K562 (cell line): ENCODE results near the gene GRXCR2. TPM values are rescaled to one million over a fixed set of nuclear protein-coding genes. Genes with fewer than 3 reads are reported as not detected.

ENCODE experiments used
- GTF2A2 ChIP-seq: IDR thresholded peaks from 2 replicates; pipeline ENCODE4 v1.6.1; 2016; ENCODE audit warnings: mild to moderate bottlenecking, missing genetic modification characterization, missing compliant biosample characterization
- HCFC1 ChIP-seq: IDR thresholded peaks from 2 replicates; pipeline ENCODE4 v1.6.1; 2012; ENCODE audit warnings: low read depth, low read length, improper control_type of control experiment
- KAT7 ChIP-seq: sonication (generic); formaldehyde crosslinking; IDR thresholded peaks from 2 replicates; pipeline ENCODE4 v1.8.0; 2022; ENCODE audit warnings: missing genetic modification reagents, mild to moderate bottlenecking, borderline replicate concordance
- MYNN ChIP-seq, 2 experiments: sonication (generic); formaldehyde crosslinking in 1 of 2; IDR thresholded peaks; 2 replicates each; pipeline versions ENCODE4 v1.5.0 to v1.6.1; 2016 to 2020; ENCODE audit warnings: antibody characterized with exemption in 1 of 2, missing genetic modification reagents in 1 of 2
- NR4A1 ChIP-seq, 2 experiments: fragments of 250-450 bp in 1 of 2; fragments of 450-650 bp in 1 of 2; sonication (Bioruptor Pico) in 1 of 2; IDR thresholded peaks; 2 replicates each; pipeline versions ENCODE4 v1.4.0 to v1.6.1; 2016 to 2020; ENCODE audit warnings: mild to moderate bottlenecking in 2 of 2, missing compliant biosample characterization in 1 of 2, missing genetic modification characterization in 1 of 2, moderate library complexity in 1 of 2
- TRIM24 ChIP-seq, 2 experiments: fragments of 450-650 bp; IDR thresholded peaks; 2 replicates each; pipeline ENCODE4 v1.6.1; 2016
- ZNF140 ChIP-seq: fragments of 250-450 bp; sonication (Bioruptor Pico); IDR thresholded peaks from 2 replicates; pipeline ENCODE4 v1.8.0; 2021; ENCODE audit warnings: moderate library complexity, mild to moderate bottlenecking, inconsistent platforms
- ZNF551 ChIP-seq: fragments of 250-450 bp; sonication (Bioruptor Pico); IDR thresholded peaks from 2 replicates; pipeline ENCODE4 v1.5.0; 2021; ENCODE audit warnings: mild to moderate bottlenecking, moderate library complexity
- polyA plus RNA-seq, 8 experiments: library from polyadenylated mRNA; depleted of rRNA in 4 of 8; stranded (reverse) in 5 of 8; unstranded in 3 of 8; fragments of >200 nt; fragmentation: Nextera tagmentation in 2 of 8; fragmentation: Illumina TruSeq in 1 of 8; extraction: Ambion mirVana in 2 of 8; extraction: Trizol in 1 of 8; gene quantifications; 2 replicates each; pipeline versions ENCODE4 v1.2.1 to v1.2.3, GENCODE V29; 2011 to 2014; ENCODE audit warnings: inconsistent platforms in 1 of 8, missing spikeins in 1 of 8
- total RNA-seq, 7 experiments: library from RNA; depleted of rRNA in 6 of 7; stranded (reverse); fragments of >200 nt in 6 of 7; fragmentation: Illumina TruSeq in 2 of 7; extraction: Trizol in 2 of 7; gene quantifications; 2 replicates each; pipeline versions ENCODE4 v1.2.1 to v1.2.3, GENCODE V29; 2011 to 2021; ENCODE audit warnings: low replicate concordance in 1 of 7
- TF ChIP-seq, protein P1 (sequence below), 2 experiments: fragments of 450-650 bp in 1 of 2; sonication (generic) in 1 of 2; formaldehyde crosslinking in 1 of 2; IDR thresholded peaks; 2 replicates each; pipeline versions ENCODE4 v1.7.1 to v1.9.0; 2016 to 2022; ENCODE audit warnings: inconsistent platforms in 1 of 2, mild to moderate bottlenecking in 1 of 2, missing genetic modification reagents in 1 of 2
- TF ChIP-seq, protein P2 (sequence below): fragments of 200-800 bp; sonication (Bioruptor generic); IDR thresholded peaks from 2 replicates; pipeline ENCODE4 v1.6.1; 2017; ENCODE audit warnings: missing genetic modification characterization, missing compliant biosample characterization
- TF ChIP-seq, protein P3 (sequence below): fragments of 450-650 bp; IDR thresholded peaks from 2 replicates; pipeline ENCODE4 v1.6.1; 2018; ENCODE audit not compliant: partially characterized antibody

GRXCR2 gene
- total and polyA plus RNA-seq, 9 of the 15 experiments (the other 6 are each of a cell fraction or from before 2014, with no cell fraction given): not detected

DNA sequence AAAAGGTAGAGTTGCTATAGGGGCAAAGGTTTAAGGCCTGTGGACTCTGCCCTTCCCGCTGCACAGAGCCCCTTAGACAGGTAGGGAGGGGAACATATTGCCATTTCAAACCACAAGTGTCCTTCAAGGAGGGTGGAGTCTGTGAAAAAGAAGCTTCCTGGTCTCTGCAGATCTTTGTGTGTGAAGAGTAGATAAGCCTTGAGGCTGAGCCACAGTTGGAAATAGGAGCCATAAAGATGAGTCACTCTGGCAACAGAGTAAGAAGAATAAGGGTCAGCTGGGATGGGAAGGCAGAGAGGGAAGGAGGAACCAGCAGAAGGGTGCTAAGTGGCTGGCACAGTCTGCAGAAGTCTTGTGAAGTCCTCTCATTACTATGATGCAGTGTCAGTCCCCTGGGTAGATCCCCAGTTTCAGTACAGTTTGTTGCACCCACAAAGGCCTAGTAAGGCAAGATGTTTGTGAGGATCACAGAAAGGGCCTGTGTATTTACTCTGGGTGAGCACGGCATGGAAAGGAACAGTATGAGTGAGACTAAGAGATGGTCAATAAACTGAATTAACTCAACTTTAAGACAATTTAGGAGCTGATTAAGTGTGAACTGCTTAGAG, 18.1 kb downstream of the GRXCR2 start (continued):
- TF ChIP-seq, protein P1, sequence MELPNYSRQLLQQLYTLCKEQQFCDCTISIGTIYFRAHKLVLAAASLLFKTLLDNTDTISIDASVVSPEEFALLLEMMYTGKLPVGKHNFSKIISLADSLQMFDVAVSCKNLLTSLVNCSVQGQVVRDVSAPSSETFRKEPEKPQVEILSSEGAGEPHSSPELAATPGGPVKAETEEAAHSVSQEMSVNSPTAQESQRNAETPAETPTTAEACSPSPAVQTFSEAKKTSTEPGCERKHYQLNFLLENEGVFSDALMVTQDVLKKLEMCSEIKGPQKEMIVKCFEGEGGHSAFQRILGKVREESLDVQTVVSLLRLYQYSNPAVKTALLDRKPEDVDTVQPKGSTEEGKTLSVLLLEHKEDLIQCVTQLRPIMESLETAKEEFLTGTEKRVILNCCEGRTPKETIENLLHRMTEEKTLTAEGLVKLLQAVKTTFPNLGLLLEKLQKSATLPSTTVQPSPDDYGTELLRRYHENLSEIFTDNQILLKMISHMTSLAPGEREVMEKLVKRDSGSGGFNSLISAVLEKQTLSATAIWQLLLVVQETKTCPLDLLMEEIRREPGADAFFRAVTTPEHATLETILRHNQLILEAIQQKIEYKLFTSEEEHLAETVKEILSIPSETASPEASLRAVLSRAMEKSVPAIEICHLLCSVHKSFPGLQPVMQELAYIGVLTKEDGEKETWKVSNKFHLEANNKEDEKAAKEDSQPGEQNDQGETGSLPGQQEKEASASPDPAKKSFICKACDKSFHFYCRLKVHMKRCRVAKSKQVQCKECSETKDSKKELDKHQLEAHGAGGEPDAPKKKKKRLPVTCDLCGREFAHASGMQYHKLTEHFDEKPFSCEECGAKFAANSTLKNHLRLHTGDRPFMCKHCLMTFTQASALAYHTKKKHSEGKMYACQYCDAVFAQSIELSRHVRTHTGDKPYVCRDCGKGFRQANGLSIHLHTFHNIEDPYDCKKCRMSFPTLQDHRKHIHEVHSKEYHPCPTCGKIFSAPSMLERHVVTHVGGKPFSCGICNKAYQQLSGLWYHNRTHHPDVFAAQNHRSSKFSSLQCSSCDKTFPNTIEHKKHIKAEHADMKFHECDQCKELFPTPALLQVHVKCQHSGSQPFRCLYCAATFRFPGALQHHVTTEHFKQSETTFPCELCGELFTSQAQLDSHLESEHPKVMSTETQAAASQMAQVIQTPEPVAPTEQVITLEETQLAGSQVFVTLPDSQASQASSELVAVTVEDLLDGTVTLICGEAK (IDR thresholded peaks at IDR 0.05): peak; percentile 41; the same call in 1 of the 2 replicates
- TF ChIP-seq, protein P1 (CRISPR knock-in tag; IDR thresholded peaks at IDR 0.05): no peak; the same call in 1 of the 2 replicates
- TF ChIP-seq TRIM24 (IDR thresholded peaks at IDR 0.05) (peak; percentile 92 to 94), KAT7 (peak; percentile 83; the same call in 1 of the 2 replicates), HCFC1 (peak; percentile 41; the same call in 1 of the 2 replicates), MYNN (IDR thresholded peaks at IDR 0.05) (peak; percentile 98), MYNN (CRISPR knock-in tag; IDR thresholded peaks at IDR 0.05) (no peak), GTF2A2 (tag) (no peak), ZNF551 (CRISPR knock-in tag) (no peak), NR4A1 (CRISPR knock-in tag; IDR thresholded peaks at IDR 0.05) (no peak), NR4A1 (tag; IDR thresholded peaks at IDR 0.05) (no peak; the same call in 1 of the 2 replicates), ZNF140 (CRISPR knock-in tag) (no peak)
- TF ChIP-seq, protein P2, sequence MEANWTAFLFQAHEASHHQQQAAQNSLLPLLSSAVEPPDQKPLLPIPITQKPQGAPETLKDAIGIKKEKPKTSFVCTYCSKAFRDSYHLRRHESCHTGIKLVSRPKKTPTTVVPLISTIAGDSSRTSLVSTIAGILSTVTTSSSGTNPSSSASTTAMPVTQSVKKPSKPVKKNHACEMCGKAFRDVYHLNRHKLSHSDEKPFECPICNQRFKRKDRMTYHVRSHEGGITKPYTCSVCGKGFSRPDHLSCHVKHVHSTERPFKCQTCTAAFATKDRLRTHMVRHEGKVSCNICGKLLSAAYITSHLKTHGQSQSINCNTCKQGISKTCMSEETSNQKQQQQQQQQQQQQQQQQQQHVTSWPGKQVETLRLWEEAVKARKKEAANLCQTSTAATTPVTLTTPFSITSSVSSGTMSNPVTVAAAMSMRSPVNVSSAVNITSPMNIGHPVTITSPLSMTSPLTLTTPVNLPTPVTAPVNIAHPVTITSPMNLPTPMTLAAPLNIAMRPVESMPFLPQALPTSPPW (CRISPR knock-in tag): peak; percentile 64
- TF ChIP-seq, protein P3, sequence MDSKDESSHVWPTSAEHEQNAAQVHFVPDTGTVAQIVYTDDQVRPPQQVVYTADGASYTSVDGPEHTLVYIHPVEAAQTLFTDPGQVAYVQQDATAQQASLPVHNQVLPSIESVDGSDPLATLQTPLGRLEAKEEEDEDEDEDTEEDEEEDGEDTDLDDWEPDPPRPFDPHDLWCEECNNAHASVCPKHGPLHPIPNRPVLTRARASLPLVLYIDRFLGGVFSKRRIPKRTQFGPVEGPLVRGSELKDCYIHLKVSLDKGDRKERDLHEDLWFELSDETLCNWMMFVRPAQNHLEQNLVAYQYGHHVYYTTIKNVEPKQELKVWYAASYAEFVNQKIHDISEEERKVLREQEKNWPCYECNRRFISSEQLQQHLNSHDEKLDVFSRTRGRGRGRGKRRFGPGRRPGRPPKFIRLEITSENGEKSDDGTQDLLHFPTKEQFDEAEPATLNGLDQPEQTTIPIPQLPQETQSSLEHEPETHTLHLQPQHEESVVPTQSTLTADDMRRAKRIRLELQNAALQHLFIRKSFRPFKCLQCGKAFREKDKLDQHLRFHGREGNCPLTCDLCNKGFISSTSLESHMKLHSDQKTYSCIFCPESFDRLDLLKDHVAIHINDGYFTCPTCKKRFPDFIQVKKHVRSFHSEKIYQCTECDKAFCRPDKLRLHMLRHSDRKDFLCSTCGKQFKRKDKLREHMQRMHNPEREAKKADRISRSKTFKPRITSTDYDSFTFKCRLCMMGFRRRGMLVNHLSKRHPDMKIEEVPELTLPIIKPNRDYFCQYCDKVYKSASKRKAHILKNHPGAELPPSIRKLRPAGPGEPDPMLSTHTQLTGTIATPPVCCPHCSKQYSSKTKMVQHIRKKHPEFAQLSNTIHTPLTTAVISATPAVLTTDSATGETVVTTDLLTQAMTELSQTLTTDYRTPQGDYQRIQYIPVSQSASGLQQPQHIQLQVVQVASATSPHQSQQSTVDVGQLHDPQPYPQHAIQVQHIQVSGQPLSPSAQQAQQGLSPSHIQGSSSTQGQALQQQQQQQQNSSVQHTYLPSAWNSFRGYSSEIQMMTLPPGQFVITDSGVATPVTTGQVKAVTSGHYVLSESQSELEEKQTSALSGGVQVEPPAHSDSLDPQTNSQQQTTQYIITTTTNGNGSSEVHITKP: peak; percentile 86
